Brain microvascular endothelial cell (primary cell): ENCODE data around the gene FSHR.

ENCODE experiments used
- DNase-seq: peaks from one replicate; pipeline ENCODE4 v3.0.0-alpha.2; 2020
- H3K27ac ChIP-seq: fragments of 250-450 bp; sonication (Bioruptor Pico); 2 replicates; pipeline ENCODE4 v1.5.1; 2020; ENCODE audit warnings: mild to moderate bottlenecking, moderate library complexity
- H3K27me3 ChIP-seq: fragments of 250-450 bp; sonication (Bioruptor Pico); replicated peaks from 2 replicates; pipeline ENCODE4 v1.5.1; 2020; ENCODE audit warnings: mild to moderate bottlenecking
- H3K36me3 ChIP-seq: fragments of 250-450 bp; sonication (Bioruptor Pico); replicated peaks from 2 replicates; pipeline ENCODE4 v1.5.1; 2020; ENCODE audit warnings: mild to moderate bottlenecking
- H3K4me3 ChIP-seq: 2 replicates; pipeline ENCODE4 v1.5.1; 2011; ENCODE audit warnings: low read depth, mild to moderate bottlenecking, control low read depth, low read length, moderate library complexity
- in situ Hi-C: cut with HindIII; loops from 2 replicates; pipeline ENCODE4 v1.10.0; 2017; ENCODE audit warnings: low sequenced_read_pairs, low pct_ligation_motif_present
- TF ChIP-seq, protein P1 (sequence below): IDR thresholded peaks from 2 replicates; pipeline ENCODE4 v1.5.1; 2011; ENCODE audit warnings: low read depth, mild to moderate bottlenecking, moderate library complexity, low read length, control low read depth, inconsistent platforms; ENCODE audit errors: missing control alignments

Gene FSHR

GRCh38 chr2:48929571-48930301 is 224.6 kb downstream of the FSHR start:
- in situ Hi-C loops = no loop called here
- Histone ChIP-seq H3K4me3 (no peak overlapping the region), H3K27me3 (no peaks in the 10 kb centered on the region), H3K36me3 (no peaks in the 10 kb centered on the region), H3K27ac (no peak overlapping the region)
- TF ChIP-seq, protein P1, sequence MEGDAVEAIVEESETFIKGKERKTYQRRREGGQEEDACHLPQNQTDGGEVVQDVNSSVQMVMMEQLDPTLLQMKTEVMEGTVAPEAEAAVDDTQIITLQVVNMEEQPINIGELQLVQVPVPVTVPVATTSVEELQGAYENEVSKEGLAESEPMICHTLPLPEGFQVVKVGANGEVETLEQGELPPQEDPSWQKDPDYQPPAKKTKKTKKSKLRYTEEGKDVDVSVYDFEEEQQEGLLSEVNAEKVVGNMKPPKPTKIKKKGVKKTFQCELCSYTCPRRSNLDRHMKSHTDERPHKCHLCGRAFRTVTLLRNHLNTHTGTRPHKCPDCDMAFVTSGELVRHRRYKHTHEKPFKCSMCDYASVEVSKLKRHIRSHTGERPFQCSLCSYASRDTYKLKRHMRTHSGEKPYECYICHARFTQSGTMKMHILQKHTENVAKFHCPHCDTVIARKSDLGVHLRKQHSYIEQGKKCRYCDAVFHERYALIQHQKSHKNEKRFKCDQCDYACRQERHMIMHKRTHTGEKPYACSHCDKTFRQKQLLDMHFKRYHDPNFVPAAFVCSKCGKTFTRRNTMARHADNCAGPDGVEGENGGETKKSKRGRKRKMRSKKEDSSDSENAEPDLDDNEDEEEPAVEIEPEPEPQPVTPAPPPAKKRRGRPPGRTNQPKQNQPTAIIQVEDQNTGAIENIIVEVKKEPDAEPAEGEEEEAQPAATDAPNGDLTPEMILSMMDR = no peak
- DNase-seq = no peak

DNA sequence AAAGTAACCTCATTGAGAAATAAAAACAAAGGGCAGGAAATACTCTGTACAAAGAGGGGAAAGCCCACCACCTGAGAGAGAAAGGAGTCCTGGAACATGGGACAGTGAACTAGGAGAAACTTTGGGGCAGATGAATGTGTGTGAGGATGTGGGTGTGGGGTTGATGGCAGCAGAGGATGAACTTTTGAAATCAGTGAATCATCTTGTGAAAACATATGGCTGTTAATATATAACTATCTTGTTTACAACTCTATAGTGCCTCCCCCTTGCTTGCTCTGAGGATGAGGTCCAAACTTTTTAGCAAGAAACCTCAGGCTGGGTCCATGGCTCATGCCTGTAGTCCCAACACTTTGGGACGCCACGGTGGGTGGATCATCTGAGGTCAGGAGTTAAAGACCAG is 227.0 kb downstream of the FSHR start:
- no peak overlapping the region for H3K4me3 ChIP-seq
- in situ Hi-C loops = no loop called here
- H3K27me3 ChIP-seq = no peaks in the 10 kb centered on the region
- no peak overlapping the region for H3K27ac ChIP-seq
- no peak for DNase-seq
- TF ChIP-seq, protein P1 = no peak
- H3K36me3 ChIP-seq = no peaks in the 10 kb centered on the region

DNA sequence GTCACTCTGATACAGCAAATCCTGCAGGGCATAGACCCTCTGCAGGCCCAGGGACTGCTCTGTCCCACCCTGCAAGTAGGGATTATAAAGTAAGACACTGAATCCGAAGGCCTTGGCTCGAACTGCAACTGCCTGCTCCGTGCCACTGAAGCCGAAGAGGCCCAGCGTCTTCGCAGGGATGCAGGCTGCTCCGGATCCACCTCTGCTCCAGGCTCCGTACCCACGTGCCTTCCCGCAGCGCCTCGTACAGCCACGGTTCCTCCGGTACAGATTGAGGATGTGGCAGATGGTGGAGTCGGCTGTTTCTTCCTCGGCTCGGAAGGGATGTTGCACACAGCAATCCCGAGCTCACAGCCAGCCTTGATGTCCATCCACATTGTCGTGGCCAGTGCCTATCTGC is 238.4 kb downstream of the FSHR start:
- TF ChIP-seq, protein P1 = no peak
- no peaks in the 10 kb centered on the region for H3K27me3 ChIP-seq
- H3K4me3 ChIP-seq = no peak overlapping the region
- no peaks in the 10 kb centered on the region for H3K36me3 ChIP-seq
- in situ Hi-C loops = no loop called here
- no peak overlapping the region for H3K27ac ChIP-seq
- DNase-seq = no peak

GRCh38 chr2:48915227-48915626 is 239.1 kb downstream of the FSHR start:
- Histone ChIP-seq H3K4me3 (no peak overlapping the region), H3K36me3 (no peaks in the 10 kb centered on the region), H3K27ac (no peak overlapping the region), H3K27me3 (no peaks in the 10 kb centered on the region)
- TF ChIP-seq, protein P1 = no peak
- no peak for DNase-seq
- in situ Hi-C loops = no loop called here

- in situ Hi-C loops = no loop called here
- H3K27me3 ChIP-seq = no peaks in the 10 kb centered on the region
- no peak overlapping the region for H3K4me3 ChIP-seq
- TF ChIP-seq, protein P1 = no peak
- no peaks in the 10 kb centered on the region for H3K36me3 ChIP-seq
- no peak overlapping the region for H3K27ac ChIP-seq
- DNase-seq = no peak
Measured at GRCh38 chr2:48914477-48915089, 239.7 kb downstream of the FSHR start.
